Urothelium cell line (cell line): Measurements from ENCODE around the gene CSTB.

Experiments used
- DNase-seq: peaks from one replicate; pipeline ENCODE4 v3.0.0; 2011; ENCODE audit warnings: low spot score, mixed read lengths
- FAIRE-seq: peaks from 2 replicates; lab custom pipeline; 2011; peaks lifted over from hg19 to GRCh38; lab: Jason Lieb, UNC

Gene CSTB

DNA sequence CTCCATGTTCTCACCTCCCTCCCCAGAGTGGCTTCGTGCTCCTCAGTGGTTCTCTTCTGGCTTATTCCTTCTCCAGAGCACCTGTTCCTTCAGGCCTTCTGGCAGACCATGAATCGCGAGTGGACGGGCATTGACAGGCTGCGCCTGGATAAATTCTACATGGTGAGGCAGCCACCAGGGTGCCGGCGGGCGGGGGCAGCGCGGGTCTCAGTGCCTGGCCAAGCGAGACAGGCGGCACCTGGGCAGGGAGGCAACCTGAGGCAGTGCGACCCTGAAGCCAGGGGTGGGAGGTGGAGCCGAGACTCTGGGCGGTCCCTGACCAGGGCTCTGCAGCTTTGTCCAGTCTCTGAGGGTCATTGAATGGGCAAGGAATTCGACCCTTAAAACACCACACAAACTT is 17.1 kb upstream of the CSTB start:
- no peak for FAIRE-seq

DNA sequence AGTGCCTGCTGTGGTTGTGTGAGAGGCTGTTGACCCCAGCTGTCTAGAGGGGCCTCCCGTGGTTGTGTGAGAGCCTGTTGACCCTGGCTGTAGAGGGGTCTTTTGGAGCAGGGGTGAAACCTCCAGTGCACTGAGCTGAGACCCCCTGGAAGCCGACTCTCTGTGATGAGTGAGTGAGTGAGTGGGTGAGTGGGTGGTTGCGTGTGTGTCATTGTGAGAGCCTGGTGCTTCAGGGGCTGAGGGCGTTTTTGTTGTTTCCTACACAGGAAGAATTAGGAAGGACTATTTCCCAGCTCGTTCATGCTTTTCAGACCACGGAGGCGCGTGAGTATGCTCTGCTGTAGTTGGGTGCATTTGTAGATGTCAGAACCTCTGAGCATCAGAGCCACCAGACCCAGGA is 16.3 kb upstream of the CSTB start:
- DNase-seq (no peak), FAIRE-seq (no peak)

More for the DNA sequence above, 17.1 kb upstream of the CSTB start:
- DNase-seq, result no peak

DNA sequence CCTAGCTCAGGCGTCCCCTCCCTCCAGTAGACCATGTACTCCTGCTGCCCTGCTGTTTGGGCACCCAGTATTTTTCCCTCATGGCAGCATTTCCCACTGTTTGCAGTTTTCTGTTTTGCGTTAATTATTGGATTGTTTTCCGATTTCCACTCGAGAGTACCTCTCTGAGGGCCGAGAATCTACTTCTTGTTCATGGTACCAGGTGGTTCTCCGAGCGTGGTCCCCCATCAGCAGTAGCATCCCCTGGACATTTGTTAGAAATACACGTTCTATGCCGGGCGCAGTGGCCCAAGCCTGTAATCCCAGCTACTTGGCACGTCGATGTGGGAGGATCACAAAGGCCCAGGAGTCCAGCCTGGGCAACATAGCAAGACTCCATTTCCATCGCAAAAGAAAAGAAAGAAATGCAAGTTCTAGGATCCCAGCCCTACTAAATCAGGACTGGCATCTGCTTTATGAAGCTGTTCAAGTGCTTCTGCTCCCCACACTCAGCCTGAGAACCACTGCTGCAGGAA is 14.0 kb upstream of the CSTB start:
- DNase-seq, result no peak
- FAIRE-seq, result no peak

DNA sequence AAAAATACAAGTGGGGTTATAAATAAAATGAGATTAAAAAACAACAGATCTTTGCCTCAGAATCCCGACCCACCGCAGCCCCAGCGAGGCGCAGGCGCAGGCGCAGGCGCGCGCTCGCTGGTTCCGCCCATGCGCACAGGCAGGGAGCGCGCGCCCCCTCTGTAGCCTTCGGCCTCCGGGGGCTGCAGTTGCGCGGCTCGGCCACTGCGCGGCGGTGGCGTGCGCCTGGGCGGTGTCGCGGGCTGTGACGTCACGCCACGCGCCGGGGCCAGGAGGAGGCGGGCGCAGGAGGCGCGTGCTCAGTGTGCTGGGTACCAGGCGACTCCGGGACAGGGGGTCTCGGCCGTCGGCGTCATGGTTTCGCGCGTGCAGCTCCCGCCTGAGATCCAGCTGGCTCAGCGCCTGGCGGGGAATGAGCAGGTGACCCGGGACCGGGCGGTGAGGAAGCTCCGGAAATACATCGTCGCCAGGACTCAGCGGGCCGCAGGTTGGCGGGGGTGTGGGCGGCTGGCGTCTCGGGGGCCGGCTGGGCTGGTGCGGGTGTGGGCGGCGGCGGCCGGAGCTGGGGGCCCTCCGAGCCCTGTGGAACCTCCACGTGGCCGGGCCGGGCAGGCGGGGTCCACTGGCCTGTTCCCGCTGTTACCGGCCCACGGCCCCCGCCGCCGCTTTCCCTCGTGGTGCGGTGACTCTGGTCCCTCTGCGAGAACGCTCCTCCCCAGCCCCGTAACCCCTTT is 13.3 kb upstream of the CSTB start, which contains the start of gene RRP1:
Gene RRP1, plus strand, starts transcription at position 302 of the 734 bp plus-strand sequence. Its CDS starts 53 bp downstream, at position 355.
- FAIRE-seq, result no peak
- DNase-seq, result peak; percentile 95

DNA sequence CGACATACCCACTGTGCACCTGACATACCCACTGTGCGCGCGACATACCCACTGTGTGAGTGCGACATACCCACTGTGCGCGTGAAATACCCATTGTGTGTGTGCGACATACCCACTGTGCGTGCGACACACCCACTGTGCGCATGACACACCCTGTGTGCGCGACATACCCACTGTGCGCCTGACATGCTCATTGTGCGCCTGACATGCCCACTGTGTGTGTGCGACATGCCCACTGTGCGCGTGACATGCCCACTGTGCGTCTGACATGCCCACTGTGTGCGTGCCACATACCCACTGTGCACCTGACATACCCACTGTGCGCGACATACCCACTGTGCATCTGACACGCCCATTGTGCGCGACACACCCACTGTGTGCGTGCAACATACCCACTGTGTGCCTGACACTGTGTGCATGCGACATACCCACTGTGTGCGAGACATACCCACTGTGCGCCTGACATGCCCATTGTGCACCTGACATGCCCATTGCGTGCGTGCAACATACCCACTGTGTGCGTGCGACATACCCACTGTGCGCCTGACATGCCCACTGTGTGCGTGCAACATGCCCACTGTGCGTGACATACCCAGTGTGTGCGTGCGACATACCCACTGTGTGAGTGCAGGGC is 10.8 kb upstream of the CSTB start:
- FAIRE-seq, result no peak
- DNase-seq, result no peak

DNA sequence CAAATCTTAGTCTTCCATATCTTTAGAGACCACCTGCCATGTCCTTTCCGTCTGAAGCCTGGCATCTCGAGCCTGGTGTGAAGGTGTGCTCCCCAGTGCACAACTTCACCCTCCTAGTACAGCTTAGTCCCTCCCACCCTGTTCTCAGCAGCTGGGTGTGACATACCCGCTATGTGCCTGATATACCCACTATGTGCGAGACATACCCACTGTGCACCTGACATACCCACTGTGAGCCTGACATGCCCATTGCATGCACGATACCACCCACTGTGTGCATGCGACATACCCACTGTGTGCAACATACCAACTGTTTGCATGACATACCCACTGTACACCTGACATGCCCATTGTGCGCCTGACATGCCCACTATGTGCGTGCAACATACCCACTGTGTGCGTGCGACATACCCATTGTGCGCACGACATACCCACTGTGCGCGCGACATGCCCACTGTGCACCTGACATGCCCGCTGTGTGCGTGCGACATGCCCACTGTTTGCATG is 10.2 kb upstream of the CSTB start:
- FAIRE-seq, result no peak
- DNase-seq, result no peak

DNA sequence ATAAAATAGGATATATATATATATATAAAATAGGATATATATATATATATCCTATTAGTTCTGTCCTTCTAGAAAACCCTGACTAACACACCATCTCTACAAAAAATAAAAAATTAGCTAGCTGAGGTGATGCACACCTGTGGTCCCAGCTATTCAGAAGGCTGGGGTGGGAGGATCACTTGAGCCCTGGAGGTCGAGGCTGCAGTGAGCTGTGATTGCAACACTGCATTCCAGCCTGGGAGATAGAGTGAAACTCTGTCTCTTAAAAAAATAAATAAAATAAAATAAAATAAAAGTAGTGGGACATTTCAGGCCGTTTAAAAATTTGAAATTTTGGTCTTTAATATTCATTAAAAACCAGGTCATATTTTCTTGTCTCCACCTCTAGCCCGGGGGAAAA is 9.0 kb upstream of the CSTB start:
- FAIRE-seq (no peak), DNase-seq (no peak)

DNA sequence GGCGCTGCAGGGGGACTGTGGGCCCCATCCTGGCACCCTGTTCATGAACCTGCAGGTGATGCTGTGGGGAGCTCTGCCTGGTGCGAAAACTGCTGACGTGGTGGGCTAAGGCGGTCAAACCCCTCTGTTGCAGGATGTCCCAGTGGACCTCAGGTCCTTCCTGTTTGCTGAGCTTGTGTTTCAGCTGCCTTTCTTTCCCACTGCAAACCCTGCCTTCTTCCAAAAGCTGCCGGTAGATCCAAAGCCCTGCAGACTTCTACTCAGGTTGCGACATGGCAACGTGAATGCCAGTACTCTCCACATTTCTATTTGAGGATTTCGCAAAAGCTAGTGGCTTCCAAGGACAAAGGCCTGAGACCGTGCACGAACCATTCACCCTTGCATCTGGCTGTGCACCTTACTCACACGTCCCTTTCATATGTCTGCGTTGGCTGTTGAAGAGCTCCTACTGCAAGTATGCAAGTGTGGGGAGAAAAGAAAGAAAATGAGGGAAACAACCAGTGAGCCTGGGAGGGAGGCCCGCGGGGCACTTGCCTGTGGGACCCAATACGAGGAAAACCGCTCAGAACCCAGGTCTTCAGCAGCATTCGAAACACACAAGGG is 7.1 kb upstream of the CSTB start:
- FAIRE-seq, result no peak
- no peak for DNase-seq

DNA sequence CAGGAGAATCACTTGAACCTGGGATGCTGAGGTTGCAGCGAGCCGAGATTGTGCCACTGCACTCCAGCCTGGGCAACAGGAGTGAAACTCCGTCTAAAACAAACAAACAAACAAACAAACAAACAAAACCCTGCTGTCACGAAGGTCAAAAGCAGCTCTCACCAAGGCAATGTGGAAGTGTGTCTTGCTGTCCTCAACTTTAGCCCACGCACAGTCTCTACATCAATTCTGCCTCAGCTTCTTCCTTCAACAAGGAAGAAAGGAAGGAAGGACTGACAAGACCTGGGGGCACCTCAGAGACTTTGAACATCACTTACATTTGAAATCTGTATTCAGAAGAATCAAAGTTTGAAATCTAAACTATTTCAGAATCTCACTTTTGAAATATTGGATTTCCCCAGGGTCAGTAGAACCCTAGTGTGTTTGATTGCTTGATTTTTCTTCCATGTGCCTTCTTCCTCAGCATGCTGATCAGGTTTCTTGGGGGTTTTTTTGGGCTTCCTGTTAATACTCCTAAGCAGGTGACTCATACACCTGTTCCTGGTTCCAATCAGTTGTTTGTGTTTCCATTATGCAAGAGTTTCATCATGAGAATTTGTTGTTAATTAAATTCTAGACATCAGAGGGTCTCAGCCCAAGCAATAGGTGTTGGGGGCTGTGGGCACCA is 6.5 kb upstream of the CSTB start:
- DNase-seq (no peak), FAIRE-seq (no peak)

DNA sequence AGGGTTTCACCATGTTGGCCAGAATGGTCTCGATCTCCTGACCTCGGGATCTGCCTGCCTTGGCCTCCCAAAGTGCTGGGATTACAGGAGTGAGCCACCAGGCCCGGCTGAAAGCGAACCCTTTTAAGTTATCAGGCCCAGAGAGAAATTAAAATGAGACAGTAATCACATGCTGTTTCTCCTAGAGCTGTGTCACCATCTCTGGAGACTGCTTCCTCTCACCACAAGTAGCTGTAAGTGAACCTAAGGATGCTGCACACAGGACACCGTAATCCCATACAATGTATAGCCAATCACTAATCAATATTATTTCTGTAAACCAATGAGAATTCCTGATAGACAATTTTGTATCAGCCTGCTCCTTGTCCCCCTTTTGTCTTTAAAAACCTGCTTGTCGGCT is 5.7 kb upstream of the CSTB start:
- DNase-seq, result no peak
- FAIRE-seq, result no peak

DNA sequence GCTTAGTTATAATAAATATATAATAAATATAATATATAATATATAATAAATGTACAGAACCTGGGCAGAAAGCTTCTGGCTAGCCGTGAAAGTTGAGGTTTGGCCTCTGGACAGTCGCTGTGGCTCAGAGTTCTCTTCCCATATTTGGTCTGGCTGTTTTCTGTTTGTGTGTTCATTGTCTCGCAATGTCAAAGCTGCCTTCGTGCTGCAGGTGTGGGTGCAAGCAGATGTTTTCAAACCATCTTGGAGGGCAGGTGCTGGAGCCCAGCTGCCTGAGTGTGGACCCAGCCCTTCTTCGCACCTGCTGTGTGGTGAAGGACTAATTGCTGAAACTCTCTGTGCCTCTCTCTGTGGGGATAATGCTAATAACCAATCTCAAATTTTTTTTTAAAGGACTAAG is 3.6 kb upstream of the CSTB start:
- DNase-seq (no peak), FAIRE-seq (no peak)

DNA sequence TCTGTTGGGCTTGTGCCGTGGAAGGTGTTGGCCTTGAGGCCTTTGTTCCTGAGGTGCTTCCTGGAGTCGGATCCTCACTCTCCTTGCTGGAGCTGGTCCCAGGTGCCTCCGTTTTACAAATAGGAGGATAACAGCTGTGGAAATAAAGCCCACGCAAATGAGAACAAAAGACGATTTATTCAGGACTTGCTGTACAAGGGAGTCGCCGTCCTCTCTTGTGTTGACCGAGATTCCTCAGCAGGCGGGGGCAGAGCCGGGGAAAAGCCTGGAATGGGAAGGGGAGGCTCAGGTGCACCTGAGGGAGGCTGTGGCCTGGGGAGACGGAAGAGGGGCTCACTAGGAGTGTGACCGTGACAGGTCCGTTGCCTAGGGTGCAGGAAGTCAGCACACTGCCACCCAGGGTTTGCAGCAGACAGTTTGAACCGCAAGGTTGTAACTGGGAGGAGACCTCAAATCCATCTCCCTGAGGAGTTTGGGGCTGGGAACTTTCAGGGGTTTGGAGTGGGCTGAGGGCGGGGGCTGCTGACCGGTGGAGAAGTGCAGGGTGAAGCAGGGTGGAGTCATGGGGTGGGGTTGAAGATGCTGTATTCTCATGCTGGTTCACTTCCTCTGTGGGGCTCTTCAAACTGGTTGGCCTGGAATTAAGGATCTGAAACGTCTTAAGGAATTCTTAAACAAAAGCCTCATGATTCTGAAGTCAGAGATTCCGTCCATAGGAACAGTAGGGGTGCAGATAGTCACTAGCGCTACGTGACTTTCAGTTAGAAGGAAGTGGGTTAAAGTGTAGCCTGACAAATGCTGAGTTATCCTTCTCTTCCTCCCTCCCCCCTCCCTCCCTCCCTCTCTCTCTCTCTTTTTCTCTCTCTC is 2.6 kb upstream of the CSTB start:
- FAIRE-seq (no peak), DNase-seq (peak; percentile 9)

DNA sequence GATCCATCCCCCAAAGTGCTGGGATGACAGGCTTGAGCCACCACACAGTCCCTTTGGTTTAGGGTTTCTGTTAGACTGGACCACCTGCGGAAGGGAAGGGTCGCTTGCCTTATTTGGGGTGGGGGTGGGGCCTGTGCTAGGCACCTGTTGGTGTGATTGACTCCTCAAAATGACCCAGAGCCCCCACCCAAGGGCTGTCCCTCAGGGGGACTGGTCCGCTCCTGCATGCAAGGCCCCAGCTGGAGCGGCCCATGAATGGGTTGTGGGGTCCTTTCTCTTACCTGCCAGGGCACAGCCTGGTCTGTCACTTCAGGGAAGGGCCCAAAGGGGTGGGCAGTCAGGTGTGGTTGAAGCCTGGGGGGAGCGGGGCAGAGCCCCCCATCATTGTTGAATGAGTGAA is 1.8 kb upstream of the CSTB start:
- FAIRE-seq, result no peak
- DNase-seq, result no peak

DNA sequence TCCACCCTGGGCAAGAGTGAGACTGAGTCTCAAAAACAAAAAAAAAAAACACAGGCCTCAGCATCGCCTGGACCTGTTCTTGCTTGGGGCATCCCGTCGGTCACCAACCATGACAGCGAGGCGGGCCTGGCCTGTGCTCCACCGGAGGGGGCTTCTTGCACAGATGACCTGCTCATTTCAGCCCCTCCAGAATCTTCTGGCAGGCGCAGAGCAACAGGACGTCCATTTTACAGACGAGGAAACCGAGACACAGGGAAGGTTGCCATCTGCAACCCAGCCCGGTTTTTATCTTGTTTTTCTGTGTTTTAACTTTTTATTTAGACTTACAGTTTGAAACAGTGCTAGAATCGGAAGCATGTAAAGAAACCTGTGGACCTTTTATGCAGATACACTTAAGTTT is 918 bp downstream of the CSTB start:
- no peak for FAIRE-seq

DNA sequence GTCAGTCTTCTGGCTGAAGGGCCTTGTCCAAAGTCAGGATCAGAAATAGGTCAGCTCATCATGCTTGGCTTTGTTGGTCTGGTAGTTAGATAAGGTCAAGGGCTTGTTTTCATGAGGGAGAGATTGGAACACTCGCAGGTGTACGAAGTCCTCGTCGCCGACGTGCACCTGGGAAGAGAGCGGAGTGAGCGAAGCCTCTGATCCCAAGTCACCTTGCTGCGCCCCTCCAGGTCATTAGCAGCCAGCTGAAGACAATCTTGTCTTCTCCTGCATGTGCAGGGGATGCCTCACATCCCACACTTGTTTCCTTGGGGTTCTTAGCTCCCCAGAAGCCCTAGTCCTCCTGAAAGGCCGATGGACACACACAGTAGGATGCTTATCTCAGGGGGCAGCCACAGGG is 1.9 kb downstream of the CSTB start:
- no peak for DNase-seq
- FAIRE-seq, result no peak

More for the DNA sequence above, 918 bp downstream of the CSTB start:
- DNase-seq, result no peak

DNA sequence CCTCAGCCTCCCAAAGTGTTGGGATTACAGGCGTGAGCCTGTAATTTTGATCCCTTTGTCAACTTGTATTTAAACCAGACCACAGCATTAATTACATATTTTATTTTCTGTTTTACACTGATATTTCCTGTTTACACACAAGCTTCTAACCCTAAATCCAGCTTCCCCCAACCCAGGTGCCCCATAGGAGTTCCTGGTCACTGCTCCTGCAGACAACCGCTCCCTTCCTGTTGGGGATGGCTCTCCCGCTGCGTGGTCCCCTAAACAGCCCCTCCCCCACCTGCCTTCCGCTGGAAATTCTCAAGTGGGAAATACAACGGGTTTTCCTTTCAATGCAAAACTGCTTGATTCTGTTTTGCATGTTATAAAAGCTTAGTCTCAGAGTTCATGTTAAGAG is 3.7 kb downstream of the CSTB start:
- FAIRE-seq (no peak), DNase-seq (no peak)

DNA sequence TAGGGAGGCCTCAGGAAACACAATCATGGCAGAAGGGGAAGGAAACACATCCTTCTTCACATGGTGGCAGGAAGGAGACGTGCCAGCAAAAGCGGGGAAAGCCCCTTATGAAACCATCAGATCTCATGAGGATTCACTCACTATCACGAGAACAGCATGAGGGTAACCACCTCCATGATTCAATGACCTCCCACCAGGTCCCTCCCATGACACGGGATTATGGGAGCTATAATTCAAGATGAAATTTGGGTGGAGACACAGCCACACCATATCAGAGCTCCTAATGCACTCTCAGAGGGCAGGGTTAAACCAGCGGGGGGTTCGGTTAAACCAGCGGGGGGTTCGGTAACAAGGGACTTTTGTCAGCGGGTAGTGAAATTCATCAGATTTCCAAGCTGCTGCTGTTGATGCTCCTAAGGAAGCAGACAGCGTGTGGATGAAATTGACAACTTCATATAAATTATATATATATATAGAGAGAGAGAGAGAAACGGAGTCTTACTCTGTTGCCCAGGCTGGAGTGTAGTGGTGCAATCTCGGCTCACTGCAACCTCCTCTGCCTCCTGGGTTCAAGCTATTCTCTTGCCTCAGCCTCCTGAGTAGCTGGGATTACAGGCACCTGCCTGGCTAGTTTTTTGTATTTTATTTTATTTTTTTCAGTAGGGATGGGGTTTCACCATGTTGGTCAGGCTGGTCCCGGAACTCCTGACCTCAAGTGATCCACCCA is 4.2 kb downstream of the CSTB start:
- FAIRE-seq (no peak), DNase-seq (no peak)

DNA sequence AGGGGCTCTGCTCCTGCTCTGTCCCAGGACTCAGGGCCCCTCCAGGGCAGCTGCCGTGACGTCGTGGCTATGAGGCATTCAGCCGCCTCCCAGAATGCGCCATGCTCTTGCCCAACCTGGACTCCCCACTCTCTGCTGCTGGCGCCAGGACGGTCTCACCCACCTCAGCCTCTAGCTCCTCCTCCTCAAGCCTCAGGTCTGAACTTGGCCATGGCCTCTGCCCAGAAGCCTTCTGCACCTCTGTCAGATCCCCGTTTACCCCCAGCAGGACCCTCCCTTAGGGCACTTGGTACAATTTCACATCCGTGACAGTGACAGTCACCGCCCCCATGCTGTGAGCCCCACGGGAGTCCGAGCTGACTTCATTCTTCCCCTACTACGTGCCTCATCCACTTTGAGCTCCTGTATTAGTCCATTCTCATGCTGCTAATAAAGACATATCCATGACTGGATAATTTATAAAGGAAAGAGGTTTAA is 4.9 kb downstream of the CSTB start:
- DNase-seq (no peak), FAIRE-seq (no peak)

DNA sequence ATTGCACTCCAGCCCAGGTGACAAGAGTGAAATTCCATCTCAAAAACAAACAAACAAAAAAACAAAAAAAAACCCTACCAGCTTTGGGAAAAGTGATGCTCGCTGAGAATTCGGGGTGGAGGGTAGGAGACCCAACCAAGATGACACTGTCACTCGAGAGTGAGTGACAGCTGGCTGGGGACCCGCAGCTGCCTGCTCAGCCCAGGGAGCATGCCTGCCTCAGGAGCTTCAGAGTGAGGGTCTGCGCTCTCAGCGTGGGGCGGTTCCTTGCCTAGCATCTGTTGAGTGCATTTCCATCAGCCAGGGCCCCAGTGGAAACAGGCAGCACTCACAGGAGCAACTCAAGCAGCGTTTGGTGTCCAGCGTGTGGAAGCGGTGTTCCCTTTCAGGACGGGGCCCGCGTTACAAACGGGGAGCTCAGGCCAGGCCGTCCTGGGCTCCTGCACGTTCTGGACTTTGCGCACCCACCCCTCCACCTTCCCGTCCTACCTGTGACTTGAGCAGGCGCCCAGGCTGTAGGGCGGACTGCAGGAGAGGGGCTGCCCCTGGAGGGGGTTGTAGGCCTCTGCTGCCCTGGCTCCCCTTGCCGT is 5.9 kb downstream of the CSTB start:
- DNase-seq (no peak), FAIRE-seq (no peak)
